Prostate gland (tissue), 2 donors: ENCODE measurements around the gene TMEM178A. TPM values are rescaled to one million over a fixed set of nuclear protein-coding genes. Genes with fewer than 3 reads are reported as not detected.
A peak's percentile ranks its signal among the peaks of the same experiment; 100 is the strongest.

Experiments
- DNase-seq: peaks from one replicate; pipeline ENCODE4 v3.0.0-alpha.2; 2019; ENCODE audit warnings: low spot score
- H3K27ac ChIP-seq, 2 donors: fragments of 200-600 bp; sonication (generic); 2 replicates each; pipeline ENCODE4 v1.5.1; 2017 to 2019
- H3K27me3 ChIP-seq: fragments of 200-600 bp; sonication (generic); replicated peaks from 2 replicates; pipeline ENCODE4 v1.5.1; 2019; ENCODE audit not compliant: insufficient read depth
- H3K36me3 ChIP-seq, 2 donors: fragments of 200-600 bp; sonication (generic); 1 replicate in 1 of 2; 2 replicates in 1 of 2; pipeline versions ENCODE4 v1.5.1 to v1.8.1; 2017 to 2019
- H3K4me1 ChIP-seq: fragments of 200-600 bp; sonication (generic); replicated peaks from 2 replicates; pipeline ENCODE4 v1.5.1; 2019
- H3K4me3 ChIP-seq, 2 donors: fragments of 200-600 bp; sonication (generic); 2 replicates each; pipeline ENCODE4 v1.5.1; 2017 to 2019
- H3K9me3 ChIP-seq: fragments of 200-600 bp; sonication (generic); 2 replicates; pipeline ENCODE4 v1.5.1; 2017
- POLR2A ChIP-seq: fragments of 450-650 bp; IDR thresholded peaks from one replicate; pipeline ENCODE4 v1.6.1; 2016; ENCODE audit warnings: antibody characterized with exemption, mild to moderate bottlenecking
- POLR2AphosphoS5 ChIP-seq: sonication (generic); formaldehyde crosslinking; IDR thresholded peaks from one replicate; pipeline ENCODE4 v1.6.1; 2017; ENCODE audit warnings: antibody characterized with exemption
- WGBS: methylation state at CpG from one replicate; pipeline ENCODE4 v1.1.5; 2018; 5-methylcytosine and 5-hydroxymethylcytosine counted together
- intact Hi-C: fragments of 100-400 bp; cut with DNase I; formaldehyde crosslinking; loops from one replicate; pipeline ENCODE4 v1.14.2; 2022
- total RNA-seq, 2 donors: library from RNA; depleted of rRNA; stranded (reverse); fragments of >200 nt; gene quantifications; one replicate each; pipeline ENCODE4 v1.1.0, GENCODE V29; 2016
- TF ChIP-seq, protein P1 (sequence below), 4 experiments: fragments of 200-600 bp in 2 of 4; fragments of 450-650 bp in 2 of 4; sonication (generic) in 2 of 4; IDR thresholded peaks; 1 replicate in 3 of 4; 2 replicates in 1 of 4; pipeline ENCODE4 v1.5.1; 2016 to 2019; ENCODE audit warnings: antibody characterized with exemption in 4 of 4, mild to moderate bottlenecking in 2 of 4, moderate library complexity in 2 of 4

Gene TMEM178A
- total RNA-seq, 2 donors from 2014 or later, result 2.6 to 6.9 TPM

- intact Hi-C loops, result no loop called here
- no peak for DNase-seq
Measured at GRCh38 chr2:39728941-39729351, 63.2 kb downstream of the TMEM178A start.

GRCh38 chr2:39730276-39730675 lies 64.6 kb downstream of the TMEM178A start:
- WGBS, result 68% methylated on average over 5 of the region's 5 CpGs
- intact Hi-C loops, result loop anchor here (10.0 kb wide), 1 partner anchor 135 kb away; no protein-coding TSS in a partner anchor

More at GRCh38 chr2:39728941-39729351, 63.2 kb downstream of the TMEM178A start:
- WGBS, result 67% methylated on average over 5 of the region's 5 CpGs
- H3K4me3 ChIP-seq, result no peak overlapping the region
- H3K36me3 ChIP-seq, result no peaks in the 10 kb centered on the region
- no peak overlapping the region for H3K27ac ChIP-seq
- no peaks in the 10 kb centered on the region for H3K9me3 ChIP-seq
- no peaks in the 10 kb centered on the region for H3K27me3 ChIP-seq
- no peak for TF ChIP-seq POLR2A
- TF ChIP-seq, protein P1, sequence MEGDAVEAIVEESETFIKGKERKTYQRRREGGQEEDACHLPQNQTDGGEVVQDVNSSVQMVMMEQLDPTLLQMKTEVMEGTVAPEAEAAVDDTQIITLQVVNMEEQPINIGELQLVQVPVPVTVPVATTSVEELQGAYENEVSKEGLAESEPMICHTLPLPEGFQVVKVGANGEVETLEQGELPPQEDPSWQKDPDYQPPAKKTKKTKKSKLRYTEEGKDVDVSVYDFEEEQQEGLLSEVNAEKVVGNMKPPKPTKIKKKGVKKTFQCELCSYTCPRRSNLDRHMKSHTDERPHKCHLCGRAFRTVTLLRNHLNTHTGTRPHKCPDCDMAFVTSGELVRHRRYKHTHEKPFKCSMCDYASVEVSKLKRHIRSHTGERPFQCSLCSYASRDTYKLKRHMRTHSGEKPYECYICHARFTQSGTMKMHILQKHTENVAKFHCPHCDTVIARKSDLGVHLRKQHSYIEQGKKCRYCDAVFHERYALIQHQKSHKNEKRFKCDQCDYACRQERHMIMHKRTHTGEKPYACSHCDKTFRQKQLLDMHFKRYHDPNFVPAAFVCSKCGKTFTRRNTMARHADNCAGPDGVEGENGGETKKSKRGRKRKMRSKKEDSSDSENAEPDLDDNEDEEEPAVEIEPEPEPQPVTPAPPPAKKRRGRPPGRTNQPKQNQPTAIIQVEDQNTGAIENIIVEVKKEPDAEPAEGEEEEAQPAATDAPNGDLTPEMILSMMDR (IDR thresholded peaks at IDR 0.05), result peak in 3 of 4 experiments; percentile 13 to 51 (median 45)
- peaks cover 4% of the 10 kb centered on the region for H3K4me1 ChIP-seq

DNA sequence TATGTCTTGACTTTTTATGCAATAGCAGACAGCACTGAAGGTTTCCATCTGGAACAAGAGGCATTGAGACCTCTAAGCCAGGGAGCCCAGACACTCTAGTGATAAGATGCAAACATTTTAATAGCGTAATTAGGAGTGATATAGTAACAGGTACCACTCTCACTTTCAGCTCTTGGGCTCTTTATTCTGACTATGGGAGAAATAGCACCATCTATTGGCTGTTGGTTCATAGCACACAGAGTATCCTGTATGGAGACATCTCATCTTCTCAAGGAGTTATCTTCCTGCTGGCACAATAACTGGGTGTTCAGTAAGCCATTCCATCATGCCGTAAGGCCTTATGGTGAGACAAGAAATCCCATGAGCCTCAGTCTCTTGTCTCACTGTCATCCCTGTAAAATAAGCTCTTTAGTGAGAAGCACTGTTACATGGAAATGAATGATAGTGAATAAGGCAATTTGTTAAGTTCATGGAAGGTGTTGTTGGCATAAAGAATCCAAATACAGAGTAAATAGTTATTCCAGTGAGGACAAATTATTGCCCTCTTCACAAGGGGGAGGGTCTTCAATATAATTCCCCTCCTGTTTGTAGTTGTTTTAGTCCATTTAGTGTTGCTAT lies 65.1 kb downstream of the TMEM178A start:
- H3K4me3 ChIP-seq, result no peak overlapping the region
- intact Hi-C loops, result loop anchor here (10.0 kb wide), 1 partner anchor 136 kb away; no protein-coding TSS in a partner anchor
- no peak overlapping the region for H3K27ac ChIP-seq
- H3K4me1 ChIP-seq, result no peaks in the 10 kb centered on the region
- WGBS, result 98% methylated on average over 2 of the region's 2 CpGs
- H3K36me3 ChIP-seq, result no peaks in the 10 kb centered on the region
- no peaks in the 10 kb centered on the region for H3K27me3 ChIP-seq
- TF ChIP-seq POLR2A (no peak), POLR2AphosphoS5 (no peak)
- TF ChIP-seq, protein P1 (IDR thresholded peaks at IDR 0.05), result peak in 3 of 4 experiments; percentile 30 to 51 (median 45)
- DNase-seq, result no peak
- H3K9me3 ChIP-seq, result no peaks in the 10 kb centered on the region

More at GRCh38 chr2:39730276-39730675, 64.6 kb downstream of the TMEM178A start:
- Histone ChIP-seq H3K36me3 (no peaks in the 10 kb centered on the region), H3K4me3 (no peak overlapping the region), H3K9me3 (no peaks in the 10 kb centered on the region), H3K4me1 (peaks cover 1% of the 10 kb centered on the region), H3K27me3 (no peaks in the 10 kb centered on the region), H3K27ac (no peak overlapping the region)
- DNase-seq, result no peak
- TF ChIP-seq POLR2AphosphoS5, result no peak
- TF ChIP-seq POLR2A, result no peak
- TF ChIP-seq, protein P1 (IDR thresholded peaks at IDR 0.05), result no peak

DNA sequence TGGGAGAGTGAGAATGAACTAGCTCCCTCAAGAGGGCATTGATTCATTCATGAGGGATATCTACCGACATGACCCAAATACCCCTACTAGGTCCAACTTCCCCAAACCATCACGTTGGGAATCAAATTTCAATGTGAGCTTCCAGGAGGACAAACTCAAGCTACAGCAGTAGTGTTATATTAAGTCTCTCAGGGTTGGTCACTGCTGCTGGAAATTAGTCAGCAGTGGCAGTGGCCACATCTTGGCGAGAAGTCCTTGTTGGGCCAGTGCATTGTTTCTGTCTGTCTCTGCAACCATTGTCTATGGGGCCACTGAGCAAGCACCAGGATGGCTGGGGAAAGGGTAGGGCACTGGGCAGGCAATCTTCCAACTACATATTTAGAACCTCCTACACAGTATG lies 65.8 kb downstream of the TMEM178A start:
- Histone ChIP-seq H3K4me3 (no peak overlapping the region), H3K27me3 (no peaks in the 10 kb centered on the region), H3K27ac (no peak overlapping the region), H3K4me1 (no peaks in the 10 kb centered on the region), H3K36me3 (no peaks in the 10 kb centered on the region), H3K9me3 (no peaks in the 10 kb centered on the region)
- intact Hi-C loops, result loop anchor here (10.0 kb wide), 1 partner anchor 137 kb away; no protein-coding TSS in a partner anchor
- WGBS, result 90% methylated on average over 3 of the region's 3 CpGs
- DNase-seq, result no peak
- TF ChIP-seq POLR2AphosphoS5, result no peak
- no peak for TF ChIP-seq POLR2A
- TF ChIP-seq, protein P1 (IDR thresholded peaks at IDR 0.05), result no peak

DNA sequence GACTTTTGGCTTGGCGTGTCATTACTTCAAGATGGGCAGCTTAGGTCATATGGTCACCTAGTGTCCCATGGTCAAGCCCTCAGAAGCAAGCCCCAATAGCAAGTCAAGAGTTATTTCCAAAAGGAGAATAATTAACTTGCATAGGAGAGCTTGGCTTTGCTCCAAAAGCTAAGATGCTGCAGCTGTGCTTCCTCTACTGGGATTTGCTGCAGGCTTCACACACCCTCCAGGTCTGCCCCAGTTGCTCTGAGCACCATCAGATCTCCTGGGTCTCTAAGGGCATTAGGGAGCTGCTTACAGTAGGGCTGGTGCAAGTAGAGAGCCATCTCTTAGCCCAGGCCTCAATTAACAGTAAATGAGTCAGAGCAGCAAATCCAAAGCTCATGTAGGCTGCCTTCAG lies 66.8 kb downstream of the TMEM178A start:
- H3K27ac ChIP-seq, result no peak overlapping the region
- H3K27me3 ChIP-seq, result no peaks in the 10 kb centered on the region
- no peaks in the 10 kb centered on the region for H3K4me1 ChIP-seq
- intact Hi-C loops, result loop anchor here (10.0 kb wide), 1 partner anchor 138 kb away; no protein-coding TSS in a partner anchor
- TF ChIP-seq POLR2A (no peak), POLR2AphosphoS5 (no peak)
- TF ChIP-seq, protein P1 (IDR thresholded peaks at IDR 0.05), result no peak
- no peak overlapping the region for H3K4me3 ChIP-seq
- no peaks in the 10 kb centered on the region for H3K36me3 ChIP-seq
- DNase-seq, result no peak
- 92% methylated on average over 1 of the region's 1 CpG for WGBS
- H3K9me3 ChIP-seq, result no peaks in the 10 kb centered on the region
